ENCODE results near the gene LRRC56.

Gene LRRC56

DNA sequence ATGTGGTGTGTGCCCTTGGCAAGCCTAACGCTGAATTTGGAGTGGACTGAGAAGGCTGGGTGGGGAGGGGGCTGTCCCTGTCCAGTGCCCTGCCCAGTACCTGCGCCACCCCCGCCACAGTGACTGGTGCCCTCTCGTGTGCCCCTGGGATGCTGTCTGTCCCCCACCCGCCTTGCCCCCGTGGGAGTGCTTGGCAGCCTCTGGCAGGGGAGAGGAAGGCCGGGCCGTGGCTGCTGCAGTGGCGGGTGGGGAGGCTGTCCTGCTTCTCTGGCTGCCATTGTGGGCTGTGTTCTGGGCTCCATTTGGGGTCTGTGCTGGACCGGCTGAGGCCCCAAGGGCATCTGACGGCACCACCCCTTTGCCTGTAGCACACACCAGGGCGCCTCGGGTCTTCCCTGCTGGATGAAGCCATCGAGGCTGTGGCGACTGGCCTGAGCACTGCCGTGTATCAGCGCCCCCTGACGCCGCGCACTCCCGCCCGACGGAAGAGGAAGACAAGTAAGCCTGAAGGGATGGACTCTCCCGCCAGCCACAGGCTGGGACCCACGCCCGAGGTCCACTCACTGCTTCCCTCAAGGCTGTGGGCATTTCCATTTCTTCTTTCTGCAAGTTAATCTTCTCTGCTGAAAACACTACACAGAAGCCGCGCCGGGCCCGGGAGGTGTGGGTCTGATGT is 60.8 kb downstream of the LRRC56 start:
- no peak for DNase-seq (ENCODE audit: low read depth)

DNA sequence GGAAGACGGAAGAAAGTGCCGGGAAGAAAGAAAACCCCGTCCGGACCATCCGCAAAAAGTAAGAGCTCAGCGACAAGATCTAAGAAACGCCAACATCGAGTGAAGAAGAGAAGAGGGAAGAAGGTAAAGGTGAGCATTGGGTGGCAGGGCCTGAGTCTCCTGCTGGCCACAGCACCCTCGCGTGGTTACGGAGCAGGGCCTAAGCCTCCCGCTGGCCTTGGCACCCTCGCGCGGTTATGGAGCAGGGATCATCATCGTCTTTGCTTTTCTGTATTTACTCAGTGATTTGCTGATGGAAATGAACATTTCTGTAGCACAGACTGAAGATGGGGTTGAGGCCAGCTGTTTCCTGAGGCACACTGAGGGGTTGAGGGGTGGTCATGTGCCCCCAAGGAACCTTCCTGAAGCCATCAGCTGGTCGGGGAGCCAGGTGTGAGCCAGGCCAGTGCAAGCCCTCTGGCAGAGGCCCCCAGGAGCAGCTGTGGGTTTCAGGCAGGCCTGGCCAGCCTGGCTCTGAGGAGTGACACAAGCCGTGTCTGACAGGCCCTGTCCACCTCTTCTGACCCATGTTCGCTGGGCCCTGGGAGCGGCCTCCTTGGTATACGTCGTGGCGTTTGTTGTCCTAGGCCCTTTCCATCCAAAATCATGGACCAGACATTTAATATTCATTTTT is 64.4 kb downstream of the LRRC56 start:
- DNase-seq (ENCODE audit: low read depth), result no peak

DNA sequence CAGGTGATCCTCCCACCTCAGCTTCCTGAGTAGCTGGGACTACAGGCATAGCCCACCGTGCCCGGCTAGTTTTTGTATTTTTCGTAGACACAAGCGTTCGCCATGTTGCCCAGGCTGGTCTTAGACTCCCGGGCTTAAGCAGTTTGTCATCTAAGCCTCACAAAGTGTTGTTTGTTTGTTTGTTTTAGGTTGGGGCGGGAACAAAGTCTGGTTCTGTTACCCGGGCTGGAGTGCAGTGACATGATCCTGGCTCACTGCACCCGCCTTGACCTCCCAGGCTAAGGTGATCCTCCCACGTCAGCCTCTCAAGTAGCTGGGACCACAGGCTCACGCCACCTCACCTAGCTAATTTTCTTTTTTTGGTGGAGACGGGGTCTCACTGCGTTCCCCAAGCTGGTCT is 65.8 kb downstream of the LRRC56 start:
- DNase-seq (ENCODE audit: low read depth), result no peak
